Adipocyte (in vitro differentiated cells): ENCODE data around the gene SRGAP3.

ENCODE experiments used
- DNase-seq: peaks from one replicate; pipeline ENCODE4 v3.0.0-alpha.2; 2015; ENCODE audit warnings: low read depth
- H3K27me3 ChIP-seq: replicated peaks from 2 replicates; pipeline ENCODE4 v1.7.0; 2013; ENCODE audit warnings: mild to moderate bottlenecking, low read length, moderate library complexity; ENCODE audit not compliant: control insufficient read depth, insufficient read depth
- H3K36me3 ChIP-seq: 2 replicates; pipeline ENCODE4 v1.7.0; 2013; ENCODE audit warnings: low read length, mild to moderate bottlenecking, moderate library complexity; ENCODE audit not compliant: control insufficient read depth, insufficient read depth, severe bottlenecking
- H3K4me1 ChIP-seq: 2 replicates; pipeline ENCODE4 v1.7.0; 2013; ENCODE audit warnings: mild to moderate bottlenecking, low read length, moderate library complexity; ENCODE audit not compliant: control insufficient read depth, insufficient read depth
- H3K4me3 ChIP-seq: 2 replicates; pipeline ENCODE4 v1.7.0; 2013; ENCODE audit warnings: mild to moderate bottlenecking, low read length, moderate library complexity
- H3K9ac ChIP-seq: 2 replicates; pipeline ENCODE4 v1.7.0; 2013; ENCODE audit warnings: mild to moderate bottlenecking, low read length, moderate library complexity
- H3K9me3 ChIP-seq: 2 replicates; pipeline ENCODE4 v1.7.0; 2013; ENCODE audit warnings: mild to moderate bottlenecking, low read length, moderate library complexity; ENCODE audit not compliant: control insufficient read depth

SRGAP3 gene

DNA sequence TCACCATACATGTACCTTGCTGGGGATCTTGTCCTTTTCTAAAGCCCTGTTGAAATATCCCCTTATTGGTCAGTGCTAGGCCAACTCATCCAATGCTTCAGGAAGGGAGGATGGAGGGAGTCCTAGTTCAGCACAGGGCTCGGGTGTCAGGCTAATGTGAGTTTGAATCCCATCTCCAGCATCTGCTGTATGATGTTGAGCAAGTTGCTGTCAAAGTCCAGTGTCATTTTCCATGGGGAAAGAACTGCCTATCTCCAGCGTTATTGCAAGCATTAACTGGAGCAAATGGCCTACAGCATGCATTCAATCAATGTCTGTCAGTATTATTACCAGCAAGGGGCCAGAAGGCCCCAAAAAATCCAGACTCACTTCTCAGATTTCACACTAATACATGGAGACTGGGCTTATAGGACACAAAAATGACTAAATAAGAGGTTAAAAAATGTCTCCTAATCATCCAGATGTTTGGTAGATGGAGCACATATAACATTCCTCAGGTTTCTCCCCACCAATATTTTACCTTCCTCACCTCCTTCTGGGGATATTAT is 40.8 kb downstream of the SRGAP3 start:
- no peaks in the 10 kb centered on the region for H3K27me3 ChIP-seq
- H3K4me1 ChIP-seq = no peaks in the 10 kb centered on the region
- no peak overlapping the region for H3K4me3 ChIP-seq
- no peak for DNase-seq
- H3K9ac ChIP-seq = no peak overlapping the region
- H3K9me3 ChIP-seq = no peaks in the 10 kb centered on the region
- H3K36me3 ChIP-seq = no peaks in the 10 kb centered on the region

DNA sequence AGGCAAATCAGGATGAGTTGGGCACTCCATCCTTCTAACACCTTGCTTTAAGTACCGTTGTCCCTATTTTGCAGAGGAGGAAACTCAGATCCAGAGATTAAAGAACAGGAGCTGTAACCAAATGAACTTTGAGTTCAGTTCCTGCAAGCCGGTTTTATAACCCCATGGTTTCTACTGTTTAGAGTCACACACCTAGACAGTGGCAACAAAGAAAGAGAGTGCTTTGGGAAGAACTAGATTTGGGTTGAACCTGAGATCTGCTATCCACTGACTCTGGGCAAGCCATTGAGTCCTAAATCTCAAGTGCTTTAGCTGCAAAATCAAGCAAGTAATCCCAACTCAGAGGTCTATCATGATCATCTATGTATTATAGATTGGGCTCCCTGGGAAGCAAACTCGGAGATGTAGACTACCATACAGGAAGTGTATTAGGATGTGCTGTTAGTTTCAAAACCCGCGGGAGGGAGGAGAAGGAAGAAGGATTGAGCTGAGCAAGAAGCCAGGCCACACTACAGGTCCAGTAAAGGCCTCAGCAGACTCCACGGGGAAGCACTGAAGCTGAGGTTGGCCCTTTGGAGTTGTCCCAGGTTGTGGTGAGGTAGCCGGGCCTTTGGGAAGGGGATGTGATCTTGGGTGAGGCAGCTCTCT is 42.2 kb downstream of the SRGAP3 start:
- no peaks in the 10 kb centered on the region for H3K4me1 ChIP-seq
- no peak overlapping the region for H3K4me3 ChIP-seq
- no peak for DNase-seq
- H3K27me3 ChIP-seq = no peaks in the 10 kb centered on the region
- H3K9ac ChIP-seq = no peak overlapping the region
- no peaks in the 10 kb centered on the region for H3K9me3 ChIP-seq
- H3K36me3 ChIP-seq = no peaks in the 10 kb centered on the region

DNA sequence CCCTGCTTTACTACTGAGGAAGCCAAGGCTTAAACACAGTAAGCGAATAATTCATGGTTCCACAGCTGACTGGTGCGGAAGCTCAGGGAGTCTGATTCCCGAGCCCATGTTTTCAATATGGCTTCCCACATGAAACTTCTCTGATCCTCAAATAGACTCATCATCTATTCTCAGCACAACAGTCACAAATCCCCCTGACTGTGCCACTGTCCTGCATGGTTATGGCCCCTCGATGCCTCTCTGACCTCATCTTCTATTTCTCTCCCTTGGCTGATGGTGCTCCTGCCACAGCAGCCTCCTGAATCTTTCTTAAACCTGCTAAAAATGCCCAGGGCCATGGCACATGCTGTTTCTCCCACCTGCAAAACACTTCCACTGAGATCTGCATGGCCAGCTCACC is 43.2 kb downstream of the SRGAP3 start:
- no peak for DNase-seq
- Histone ChIP-seq H3K36me3 (no peaks in the 10 kb centered on the region), H3K4me1 (peaks cover under 1% of the 10 kb centered on the region), H3K4me3 (no peak overlapping the region), H3K9me3 (no peaks in the 10 kb centered on the region), H3K27me3 (no peaks in the 10 kb centered on the region), H3K9ac (no peak overlapping the region)

DNA sequence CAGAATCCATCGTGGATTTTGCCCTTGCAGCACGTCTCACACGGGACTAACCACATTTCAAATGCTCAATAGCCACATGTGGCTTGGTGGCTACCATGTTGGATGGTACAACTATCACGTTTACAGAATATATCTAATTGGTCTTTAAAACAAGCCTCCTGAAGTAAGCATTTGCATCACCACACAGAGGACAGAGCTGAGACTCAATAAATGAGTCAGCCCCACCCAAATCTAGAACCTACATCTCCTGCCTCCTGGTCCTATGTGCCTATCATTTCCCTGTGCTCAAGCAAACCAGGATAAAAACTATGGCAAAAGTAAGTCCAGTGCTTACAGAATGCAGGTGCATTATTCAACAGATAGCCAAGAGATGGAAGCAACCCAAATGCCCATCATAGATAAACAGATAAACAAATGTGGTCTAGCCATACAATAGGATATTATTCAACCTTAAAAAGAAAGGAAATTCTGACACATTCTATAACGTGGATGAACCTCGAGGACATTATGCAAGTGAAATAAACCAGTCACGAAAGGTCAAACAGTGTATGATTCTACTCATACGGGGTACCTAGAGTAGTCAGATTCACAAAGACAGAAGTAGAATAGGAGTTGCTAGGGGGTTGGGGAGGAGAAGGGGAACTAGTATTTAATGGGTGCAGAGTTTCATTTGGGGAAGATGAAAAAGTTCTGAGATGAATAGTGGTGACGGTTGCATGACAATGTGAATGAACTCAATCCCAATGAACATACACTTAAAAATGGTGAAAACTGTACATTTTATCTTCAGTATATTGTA is 43.9 kb downstream of the SRGAP3 start:
- no peak overlapping the region for H3K9ac ChIP-seq
- H3K4me1 ChIP-seq = peaks cover 8% of the 10 kb centered on the region
- no peak overlapping the region for H3K4me3 ChIP-seq
- H3K27me3 ChIP-seq = no peaks in the 10 kb centered on the region
- no peaks in the 10 kb centered on the region for H3K9me3 ChIP-seq
- no peak for DNase-seq
- H3K36me3 ChIP-seq = no peaks in the 10 kb centered on the region

- H3K4me1 ChIP-seq = peaks cover 9% of the 10 kb centered on the region
- H3K36me3 ChIP-seq = no peaks in the 10 kb centered on the region
- DNase-seq = no peak
- H3K4me3 ChIP-seq = no peak overlapping the region
- H3K9ac ChIP-seq = no peak overlapping the region
- no peaks in the 10 kb centered on the region for H3K27me3 ChIP-seq
- no peaks in the 10 kb centered on the region for H3K9me3 ChIP-seq
Measured at GRCh38 chr3:9204253-9204992, 45.0 kb downstream of the SRGAP3 start.

- Histone ChIP-seq H3K4me1 (peaks cover 9% of the 10 kb centered on the region), H3K36me3 (no peaks in the 10 kb centered on the region), H3K27me3 (no peaks in the 10 kb centered on the region)
Measured at GRCh38 chr3:9203317-9203716, 46.1 kb downstream of the SRGAP3 start.

DNA sequence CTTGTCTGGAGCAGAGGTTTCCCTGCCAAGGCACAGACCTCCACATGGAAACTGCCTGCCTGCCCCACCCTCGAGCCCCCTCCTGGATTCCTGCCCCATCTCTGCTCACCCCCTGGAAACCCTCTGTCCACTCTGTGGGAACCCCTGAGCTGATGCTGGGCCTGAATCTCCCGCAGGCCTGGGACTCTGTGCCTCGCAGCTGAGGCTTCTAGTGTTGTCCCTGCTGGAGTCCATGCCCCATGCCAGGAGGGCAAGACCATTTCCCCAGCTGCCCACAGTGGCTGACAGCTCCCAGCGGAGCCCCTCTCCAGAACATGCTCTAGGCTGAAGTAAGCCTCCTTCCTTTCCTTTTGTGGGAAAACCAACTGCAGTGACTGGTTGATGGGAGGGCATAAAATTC is 46.9 kb downstream of the SRGAP3 start:
- DNase-seq = no peak
- Histone ChIP-seq H3K36me3 (no peaks in the 10 kb centered on the region), H3K9ac (no peak overlapping the region), H3K4me3 (no peak overlapping the region), H3K9me3 (no peaks in the 10 kb centered on the region), H3K4me1 (peaks cover 9% of the 10 kb centered on the region), H3K27me3 (no peaks in the 10 kb centered on the region)

More at GRCh38 chr3:9203317-9203716, 46.1 kb downstream of the SRGAP3 start:
- no peak for DNase-seq
- Histone ChIP-seq H3K9ac (no peak overlapping the region), H3K4me3 (no peak overlapping the region), H3K9me3 (no peaks in the 10 kb centered on the region)

GRCh38 chr3:9201955-9202354 is 47.5 kb downstream of the SRGAP3 start:
- peaks cover 9% of the 10 kb centered on the region for H3K4me1 ChIP-seq
- no peak for DNase-seq

GRCh38 chr3:9201266-9201665 is 48.2 kb downstream of the SRGAP3 start:
- Histone ChIP-seq H3K4me1 (peaks cover 9% of the 10 kb centered on the region), H3K9ac (no peak overlapping the region), H3K36me3 (no peaks in the 10 kb centered on the region)

More at GRCh38 chr3:9201955-9202354, 47.5 kb downstream of the SRGAP3 start:
- Histone ChIP-seq H3K9me3 (no peaks in the 10 kb centered on the region), H3K36me3 (no peaks in the 10 kb centered on the region), H3K4me3 (no peak overlapping the region), H3K9ac (no peak overlapping the region), H3K27me3 (no peaks in the 10 kb centered on the region)

GRCh38 chr3:9199775-9200174 is 49.7 kb downstream of the SRGAP3 start:
- no peak overlapping the region for H3K9ac ChIP-seq
- H3K4me1 ChIP-seq = peaks cover 9% of the 10 kb centered on the region
- no peaks in the 10 kb centered on the region for H3K36me3 ChIP-seq
- no peaks in the 10 kb centered on the region for H3K9me3 ChIP-seq
- H3K27me3 ChIP-seq = no peaks in the 10 kb centered on the region
- DNase-seq = no peak
- H3K4me3 ChIP-seq = no peak overlapping the region

More at GRCh38 chr3:9201266-9201665, 48.2 kb downstream of the SRGAP3 start:
- Histone ChIP-seq H3K27me3 (no peaks in the 10 kb centered on the region), H3K9me3 (no peaks in the 10 kb centered on the region), H3K4me3 (no peak overlapping the region)
- DNase-seq = peak; percentile 39

DNA sequence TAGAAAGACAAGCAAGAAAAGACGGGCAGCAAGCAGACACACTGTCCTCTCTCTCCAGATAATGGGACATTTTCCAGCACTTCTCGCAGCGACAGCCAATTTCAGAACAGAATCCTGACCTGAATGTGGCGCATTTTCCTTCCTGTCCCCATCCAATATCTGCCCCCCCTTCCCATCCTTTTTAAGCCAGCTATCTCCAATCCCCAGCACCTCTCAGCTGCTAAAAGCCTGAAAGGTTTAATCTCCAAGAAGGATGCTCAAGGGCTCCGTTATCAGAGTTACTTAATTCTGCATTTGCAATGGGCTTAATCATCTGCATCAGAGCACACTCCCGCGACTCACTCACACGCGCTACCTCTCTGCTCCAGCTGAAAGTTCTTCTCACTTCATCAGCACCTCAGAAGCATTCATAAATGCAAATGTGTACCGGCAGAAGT is 50.5 kb downstream of the SRGAP3 start:
- no peak for DNase-seq
- Histone ChIP-seq H3K27me3 (no peaks in the 10 kb centered on the region), H3K4me3 (no peak overlapping the region), H3K9me3 (no peaks in the 10 kb centered on the region), H3K9ac (no peak overlapping the region), H3K36me3 (no peaks in the 10 kb centered on the region), H3K4me1 (peaks cover 9% of the 10 kb centered on the region)
